ENCODE measurements around the gene RABGAP1L. TPM values are rescaled to one million over a fixed set of nuclear protein-coding genes. Genes with fewer than 3 reads are reported as not detected.

RABGAP1L gene
- total RNA-seq, 4 donors from 2014 or later, result 170 to 282 (median 182) TPM

GRCh38 chr1:174425121-174425520 is 265.8 kb downstream of the RABGAP1L start:
- TF ChIP-seq POLR2A (IDR thresholded peaks at IDR 0.05), result no peak
- TF ChIP-seq CTCF (IDR thresholded peaks at IDR 0.05), result no peak
- no peaks in the 10 kb centered on the region for H3K4me1 ChIP-seq
- DNase-seq, result no peak
- no peaks in the 10 kb centered on the region for H3K36me3 ChIP-seq
- H3K27me3 ChIP-seq, result no peaks in the 10 kb centered on the region
- H3K9me3 ChIP-seq, result no peaks in the 10 kb centered on the region
- no peak overlapping the region for H3K27ac ChIP-seq
- no peak overlapping the region for H3K4me3 ChIP-seq

- Histone ChIP-seq H3K36me3 (no peaks in the 10 kb centered on the region), H3K4me3 (no peak overlapping the region), H3K27me3 (no peaks in the 10 kb centered on the region), H3K27ac (no peak overlapping the region), H3K4me1 (no peaks in the 10 kb centered on the region), H3K9me3 (no peaks in the 10 kb centered on the region)
- TF ChIP-seq POLR2A (IDR thresholded peaks at IDR 0.05) (no peak), CTCF (IDR thresholded peaks at IDR 0.05) (no peak)
- DNase-seq, result no peak
Measured at GRCh38 chr1:174426153-174426552, 266.8 kb downstream of the RABGAP1L start.

GRCh38 chr1:174428033-174428432 is 268.7 kb downstream of the RABGAP1L start:
- Histone ChIP-seq H3K4me3 (no peak overlapping the region), H3K9me3 (no peaks in the 10 kb centered on the region), H3K4me1 (no peaks in the 10 kb centered on the region), H3K36me3 (no peaks in the 10 kb centered on the region), H3K27me3 (no peaks in the 10 kb centered on the region), H3K27ac (no peak overlapping the region)
- DNase-seq, result no peak
- TF ChIP-seq POLR2A (IDR thresholded peaks at IDR 0.05), result no peak
- TF ChIP-seq CTCF (IDR thresholded peaks at IDR 0.05), result no peak

GRCh38 chr1:174428739-174429138 is 269.4 kb downstream of the RABGAP1L start:
- no peak overlapping the region for H3K4me3 ChIP-seq
- no peaks in the 10 kb centered on the region for H3K4me1 ChIP-seq
- H3K9me3 ChIP-seq, result no peaks in the 10 kb centered on the region
- no peak for DNase-seq
- no peak overlapping the region for H3K27ac ChIP-seq
- TF ChIP-seq POLR2A (IDR thresholded peaks at IDR 0.05) (no peak), CTCF (IDR thresholded peaks at IDR 0.05) (no peak)
- no peaks in the 10 kb centered on the region for H3K36me3 ChIP-seq
- H3K27me3 ChIP-seq, result no peaks in the 10 kb centered on the region

GRCh38 chr1:174433451-174433850 is 274.1 kb downstream of the RABGAP1L start:
- Histone ChIP-seq H3K27ac (no peak overlapping the region), H3K9me3 (no peaks in the 10 kb centered on the region), H3K4me3 (no peak overlapping the region), H3K27me3 (no peaks in the 10 kb centered on the region), H3K36me3 (no peaks in the 10 kb centered on the region), H3K4me1 (no peaks in the 10 kb centered on the region)
- TF ChIP-seq CTCF (IDR thresholded peaks at IDR 0.05) (no peak), POLR2A (IDR thresholded peaks at IDR 0.05) (no peak)
- no peak for DNase-seq

GRCh38 chr1:174445351-174445750 is 286.0 kb downstream of the RABGAP1L start:
- Histone ChIP-seq H3K4me1 (no peaks in the 10 kb centered on the region), H3K9me3 (no peaks in the 10 kb centered on the region), H3K27me3 (no peaks in the 10 kb centered on the region), H3K27ac (no peak overlapping the region), H3K36me3 (no peaks in the 10 kb centered on the region), H3K4me3 (no peak overlapping the region)
- TF ChIP-seq POLR2A (IDR thresholded peaks at IDR 0.05), result no peak
- no peak for TF ChIP-seq CTCF (IDR thresholded peaks at IDR 0.05)
- no peak for DNase-seq

Measured in Peyer's patch (tissue), 4 donors.